ENCODE data around the gene CTTN. TPM values are rescaled to one million over a fixed set of nuclear protein-coding genes. Genes with fewer than 3 reads are reported as not detected.
A peak's percentile ranks its signal among the peaks of the same experiment; 100 is the strongest.

Gene CTTN
- total and polyA plus RNA-seq, 2 of the 13 experiments (the other 11 are each of a cell fraction or from before 2014, with no cell fraction given): 84.4 to 114 TPM

- ChIA-PET POLR2A (no interaction called here), CTCF (ENCODE audit: low intra/inter-chr PET ratio, low total read pairs) (no interaction called here)
- H3K9ac ChIP-seq (ENCODE audit: insufficient read depth, low read depth, low read length): no peak overlapping the region
- intact Hi-C loops (cut with micrococcal nuclease; ENCODE audit: unreplicated experiment) (no loop called here), in situ Hi-C loops (cut with HindIII; ENCODE audit: extremely low pct_ligation_motif_present, low pct_unique_long_range_greater_than_20kb) (no loop called here)
- no peak overlapping the region for H3K4me3 ChIP-seq (replicated peaks in 1 of 3; ENCODE audit: insufficient read depth in 1 of 3, low read depth in 2 of 3, low read length in 3 of 3)
- H3K9me3 ChIP-seq (ENCODE audit: low read length): no peaks in the 10 kb centered on the region
- no peaks in the 10 kb centered on the region for H4K20me1 ChIP-seq (ENCODE audit: insufficient read depth, low read length)
- no peaks in the 10 kb centered on the region for H3K4me1 ChIP-seq (ENCODE audit: insufficient read depth, low read length)
- no peaks in the 10 kb centered on the region for H3K27me3 ChIP-seq (ENCODE audit: control insufficient read depth in 1 of 2, insufficient read depth in 2 of 2, low read length in 2 of 2)
- peaks cover 52 to 87% of the 10 kb centered on the region in 2 experiments for H3K36me3 ChIP-seq (replicated peaks in 1 of 2; ENCODE audit: control insufficient read depth in 1 of 2, insufficient read depth in 2 of 2, low read length in 2 of 2)
- H3K4me2 ChIP-seq (ENCODE audit: low read depth, low read length): no peak overlapping the region
- FAIRE-seq (no peak), DNase-seq (ENCODE audit: low spot score) (no peak), ATAC-seq (no peak)
- no TSS peak for BruUV-seq (replicated peaks)
- 94% methylated on average over 5 of the region's 12 CpGs for WGBS (ENCODE audit: low lambda C conversion rate)
- no peak for TF ChIP-seq ZNF326 (CRISPR knock-in tag; IDR thresholded peaks at IDR 0.05; ENCODE audit: borderline replicate concordance)
- peak; percentile 65 for TF ChIP-seq AGO2 (optimal IDR thresholded peaks at IDR 0.05; ENCODE audit: low read depth, low read length)
- H3K79me2 ChIP-seq (ENCODE audit: insufficient read depth, low read length): no peaks in the 10 kb centered on the region
- no peak overlapping the region for H2AFZ ChIP-seq (ENCODE audit: low read length)
- H3K27ac ChIP-seq (ENCODE audit: extremely low read length, insufficient read depth, low read length): no peak overlapping the region
These were observed 19.8 kb downstream of the CTTN start for GRCh38 chr11:70418130-70418529.

- Histone ChIP-seq H3K4me1 (ENCODE audit: insufficient read depth, low read length) (no peaks in the 10 kb centered on the region), H2AFZ (ENCODE audit: low read length) (no peak overlapping the region), H4K20me1 (ENCODE audit: insufficient read depth, low read length) (no peaks in the 10 kb centered on the region), H3K36me3 (replicated peaks in 1 of 2; ENCODE audit: control insufficient read depth in 1 of 2, insufficient read depth in 2 of 2, low read length in 2 of 2) (peaks cover 49 to 87% of the 10 kb centered on the region in 2 experiments), H3K27me3 (ENCODE audit: control insufficient read depth in 1 of 2, insufficient read depth in 2 of 2, low read length in 2 of 2) (no peaks in the 10 kb centered on the region), H3K9ac (ENCODE audit: insufficient read depth, low read depth, low read length) (no peak overlapping the region), H3K27ac (ENCODE audit: extremely low read length, insufficient read depth, low read length) (no peak overlapping the region), H3K9me3 (ENCODE audit: low read length) (no peaks in the 10 kb centered on the region), H3K79me2 (ENCODE audit: insufficient read depth, low read length) (no peaks in the 10 kb centered on the region), H3K4me2 (ENCODE audit: low read depth, low read length) (no peak overlapping the region), H3K4me3 (replicated peaks in 1 of 3; ENCODE audit: insufficient read depth in 1 of 3, low read depth in 2 of 3, low read length in 3 of 3) (no peak overlapping the region)
- CTCF ChIA-PET (ENCODE audit: low intra/inter-chr PET ratio, low total read pairs): no interaction called here
- BruUV-seq (replicated peaks): no TSS peak
- DNase-seq (ENCODE audit: low spot score) (no peak), ATAC-seq (no peak), FAIRE-seq (no peak)
- intact Hi-C loops (cut with micrococcal nuclease; ENCODE audit: unreplicated experiment) (no loop called here), in situ Hi-C loops (cut with HindIII; ENCODE audit: extremely low pct_ligation_motif_present, low pct_unique_long_range_greater_than_20kb) (no loop called here)
- no peak for TF ChIP-seq KLF15 (CRISPR knock-in tag; IDR thresholded peaks at IDR 0.05; ENCODE audit: borderline replicate concordance)
- 0 out of 2 replicates have a peak, but pooled peaks have one; percentile 11 for TF ChIP-seq ZNF770 (CRISPR knock-in tag; IDR thresholded peaks at IDR 0.05)
- POLR2A ChIA-PET: no interaction called here
- 97% methylated on average over 17 of the region's 17 CpGs for WGBS (ENCODE audit: low lambda C conversion rate)
These were observed 21.1 kb downstream of the CTTN start for GRCh38 chr11:70419307-70420007.

Measured in HepG2 (cell line).